ENCODE measurements around the gene RHBDL1.

Gene RHBDL1

GRCh38 chr16:667780-668518 lies 7.5 kb upstream of the RHBDL1 start, which contains the start of gene RHOT2:
Gene RHOT2, plus strand, starts transcription at chr16:668132. Its CDS starts 68 bp downstream, at chr16:668200.
- H3K27me3 ChIP-seq (ENCODE audit: control insufficient read depth, insufficient read depth, low read length) = no peaks in the 10 kb centered on the region
- no peak for DNase-seq (ENCODE audit: low read depth, low spot score)
- H3K27ac ChIP-seq (ENCODE audit: low read length) = no peak within 1 kb of the TSS
- H3K4me1 ChIP-seq (ENCODE audit: control insufficient read depth, insufficient read depth, low read length) = no peaks in the 10 kb centered on the region
- WGBS (ENCODE audit: insufficient coverage, insufficient read length) = no CpG with 5 or more reads among the region's 78 CpGs
- peaks cover 39% of the 10 kb centered on the region for H3K36me3 ChIP-seq (ENCODE audit: control insufficient read depth, insufficient read depth, low read length)
- H3K4me3 ChIP-seq (ENCODE audit: low read length) = peak within 1 kb of the TSS; percentile 97
- H3K9me3 ChIP-seq (ENCODE audit: control insufficient read depth, insufficient read depth, low read length) = no peaks in the 10 kb centered on the region

DNA sequence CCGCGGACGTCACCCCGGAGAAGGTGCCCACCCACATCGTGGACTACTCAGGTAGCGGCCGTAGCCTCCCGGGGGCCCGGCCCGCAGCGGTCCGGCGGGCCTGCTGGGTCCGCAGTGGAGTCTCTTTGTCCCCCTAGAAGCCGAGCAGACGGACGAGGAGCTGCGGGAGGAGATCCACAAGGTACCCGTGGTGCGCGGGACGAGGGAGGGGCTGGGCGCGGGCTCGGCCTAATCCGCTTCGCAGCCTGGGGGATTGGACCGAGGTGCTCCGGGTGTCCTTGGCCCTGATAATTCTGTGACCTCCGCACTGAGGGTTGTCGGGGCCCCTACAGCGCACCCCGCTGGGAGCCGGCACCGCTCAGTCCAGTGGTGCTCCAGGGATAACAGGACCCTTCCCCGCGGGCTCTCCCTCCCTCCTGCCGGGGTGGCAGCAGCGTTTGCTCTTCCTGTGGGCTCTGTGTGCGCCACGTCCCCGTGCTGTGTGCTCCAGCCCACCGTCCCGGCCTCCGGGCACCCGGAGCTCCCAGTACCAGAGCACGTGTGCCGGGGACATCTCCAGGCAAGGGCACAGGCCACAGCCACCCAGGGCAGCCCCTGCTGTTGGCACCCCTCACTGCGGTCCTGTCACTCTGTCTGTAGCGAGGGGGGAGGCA lies 6.8 kb upstream of the RHBDL1 start:
- Histone ChIP-seq H3K4me1 (ENCODE audit: control insufficient read depth, insufficient read depth, low read length) (no peaks in the 10 kb centered on the region), H3K9me3 (ENCODE audit: control insufficient read depth, insufficient read depth, low read length) (no peaks in the 10 kb centered on the region), H3K36me3 (ENCODE audit: control insufficient read depth, insufficient read depth, low read length) (peaks cover 44% of the 10 kb centered on the region), H3K27me3 (ENCODE audit: control insufficient read depth, insufficient read depth, low read length) (no peaks in the 10 kb centered on the region), H3K27ac (ENCODE audit: low read length) (no peak overlapping the region), H3K4me3 (ENCODE audit: low read length) (peak overlapping the region; percentile 97)
- no peak for DNase-seq (ENCODE audit: low read depth, low spot score)
- no CpG with 5 or more reads among the region's 50 CpGs for WGBS (ENCODE audit: insufficient coverage, insufficient read length)

- H3K4me3 ChIP-seq (ENCODE audit: low read length) = no peak overlapping the region
- no peaks in the 10 kb centered on the region for H3K27me3 ChIP-seq (ENCODE audit: control insufficient read depth, insufficient read depth, low read length)
- no CpG with 5 or more reads among the region's 13 CpGs for WGBS (ENCODE audit: insufficient coverage, insufficient read length)
- H3K4me1 ChIP-seq (ENCODE audit: control insufficient read depth, insufficient read depth, low read length) = no peaks in the 10 kb centered on the region
- no peak overlapping the region for H3K27ac ChIP-seq (ENCODE audit: low read length)
- no peak for DNase-seq (ENCODE audit: low read depth, low spot score)
- peaks cover 44% of the 10 kb centered on the region for H3K36me3 ChIP-seq (ENCODE audit: control insufficient read depth, insufficient read depth, low read length)
- H3K9me3 ChIP-seq (ENCODE audit: control insufficient read depth, insufficient read depth, low read length) = no peaks in the 10 kb centered on the region
Measured at GRCh38 chr16:669666-670065, 5.8 kb upstream of the RHBDL1 start.

DNA sequence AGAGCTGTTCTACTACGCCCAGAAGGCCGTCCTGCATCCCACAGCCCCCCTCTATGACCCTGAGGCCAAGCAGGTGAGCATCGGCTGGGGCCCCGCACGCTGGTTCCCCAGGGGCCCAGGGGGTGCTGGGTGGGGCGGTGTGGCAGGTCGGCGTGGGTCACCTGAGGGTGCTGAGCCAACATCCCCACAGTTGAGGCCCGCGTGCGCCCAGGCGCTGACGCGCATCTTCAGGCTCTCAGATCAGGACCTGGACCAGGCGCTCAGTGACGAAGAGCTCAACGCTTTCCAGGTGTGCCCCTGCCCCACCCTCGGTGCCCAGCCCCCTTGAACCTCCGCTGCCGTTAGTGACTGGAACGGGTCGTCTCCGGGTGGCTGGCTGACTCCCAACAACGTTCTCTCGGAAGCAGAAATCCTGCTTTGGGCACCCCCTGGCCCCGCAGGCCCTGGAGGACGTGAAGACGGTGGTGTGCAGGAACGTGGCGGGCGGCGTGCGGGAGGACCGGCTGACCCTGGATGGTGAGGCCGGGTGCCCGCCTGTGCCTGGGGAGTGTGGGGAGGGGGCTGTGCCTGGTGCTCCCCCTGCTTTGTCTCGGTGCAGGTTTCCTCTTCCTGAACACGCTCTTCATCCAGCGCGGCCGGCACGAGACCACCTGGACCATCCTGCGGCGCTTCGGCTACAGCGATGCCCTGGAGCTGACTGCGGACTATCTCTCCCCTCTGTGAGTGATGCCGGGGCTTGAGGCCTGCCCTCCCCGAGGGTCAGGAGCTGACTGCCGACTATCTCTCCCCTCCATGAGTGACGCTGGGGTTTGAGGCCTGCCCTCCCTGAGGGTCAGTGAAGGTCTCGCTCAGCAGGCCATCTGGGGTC lies 4.8 kb upstream of the RHBDL1 start:
- Histone ChIP-seq H3K27ac (ENCODE audit: low read length) (no peak overlapping the region), H3K4me3 (ENCODE audit: low read length) (no peak overlapping the region), H3K4me1 (ENCODE audit: control insufficient read depth, insufficient read depth, low read length) (no peaks in the 10 kb centered on the region), H3K9me3 (ENCODE audit: control insufficient read depth, insufficient read depth, low read length) (no peaks in the 10 kb centered on the region), H3K36me3 (ENCODE audit: control insufficient read depth, insufficient read depth, low read length) (peaks cover 44% of the 10 kb centered on the region), H3K27me3 (ENCODE audit: control insufficient read depth, insufficient read depth, low read length) (no peaks in the 10 kb centered on the region)
- no peak for DNase-seq (ENCODE audit: low read depth, low spot score)
- WGBS (ENCODE audit: insufficient coverage, insufficient read length) = no CpG with 5 or more reads among the region's 52 CpGs

GRCh38 chr16:671353-672131 lies 3.9 kb upstream of the RHBDL1 start:
- WGBS (ENCODE audit: insufficient coverage, insufficient read length) = no CpG with 5 or more reads among the region's 40 CpGs
- no peaks in the 10 kb centered on the region for H3K27me3 ChIP-seq (ENCODE audit: control insufficient read depth, insufficient read depth, low read length)
- H3K27ac ChIP-seq (ENCODE audit: low read length) = no peak overlapping the region
- DNase-seq (ENCODE audit: low read depth, low spot score) = no peak
- no peaks in the 10 kb centered on the region for H3K9me3 ChIP-seq (ENCODE audit: control insufficient read depth, insufficient read depth, low read length)
- peaks cover 44% of the 10 kb centered on the region for H3K36me3 ChIP-seq (ENCODE audit: control insufficient read depth, insufficient read depth, low read length)
- no peak overlapping the region for H3K4me3 ChIP-seq (ENCODE audit: low read length)
- H3K4me1 ChIP-seq (ENCODE audit: control insufficient read depth, insufficient read depth, low read length) = no peaks in the 10 kb centered on the region

- Histone ChIP-seq H3K4me3 (ENCODE audit: low read length) (no peak overlapping the region), H3K4me1 (ENCODE audit: control insufficient read depth, insufficient read depth, low read length) (peaks cover 3% of the 10 kb centered on the region; the same call in 1 of the 2 replicates), H3K27ac (ENCODE audit: low read length) (no peak overlapping the region), H3K27me3 (ENCODE audit: control insufficient read depth, insufficient read depth, low read length) (no peaks in the 10 kb centered on the region), H3K9me3 (ENCODE audit: control insufficient read depth, insufficient read depth, low read length) (no peaks in the 10 kb centered on the region), H3K36me3 (ENCODE audit: control insufficient read depth, insufficient read depth, low read length) (peaks cover 44% of the 10 kb centered on the region)
- no peak for DNase-seq (ENCODE audit: low read depth, low spot score)
- no CpG with 5 or more reads among the region's 19 CpGs for WGBS (ENCODE audit: insufficient coverage, insufficient read length)
Measured at GRCh38 chr16:672371-672770, 3.1 kb upstream of the RHBDL1 start.

DNA sequence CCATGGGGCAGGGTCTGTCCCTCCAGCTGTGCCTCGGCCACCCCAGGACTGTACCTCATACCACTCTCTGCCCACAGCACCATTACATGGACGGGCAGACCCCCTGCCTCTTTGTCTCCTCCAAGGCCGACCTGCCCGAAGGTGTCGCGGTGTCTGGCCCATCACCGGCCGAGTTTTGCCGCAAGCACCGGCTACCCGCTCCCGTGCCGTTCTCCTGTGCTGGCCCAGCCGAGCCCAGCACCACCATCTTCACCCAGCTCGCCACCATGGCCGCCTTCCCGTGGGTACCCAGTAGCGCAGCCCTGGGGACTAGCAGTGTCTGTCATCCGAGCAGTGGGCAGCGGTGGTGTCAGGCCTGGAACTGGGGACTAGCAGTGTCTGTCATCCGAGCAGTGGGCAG lies 2.6 kb upstream of the RHBDL1 start:
- WGBS (ENCODE audit: insufficient coverage, insufficient read length) = no CpG with 5 or more reads among the region's 21 CpGs
- Histone ChIP-seq H3K4me1 (ENCODE audit: control insufficient read depth, insufficient read depth, low read length) (peaks cover 3% of the 10 kb centered on the region; the same call in 1 of the 2 replicates), H3K27ac (ENCODE audit: low read length) (no peak overlapping the region), H3K27me3 (ENCODE audit: control insufficient read depth, insufficient read depth, low read length) (no peaks in the 10 kb centered on the region), H3K4me3 (ENCODE audit: low read length) (no peak overlapping the region), H3K9me3 (ENCODE audit: control insufficient read depth, insufficient read depth, low read length) (no peaks in the 10 kb centered on the region), H3K36me3 (ENCODE audit: control insufficient read depth, insufficient read depth, low read length) (peaks cover 44% of the 10 kb centered on the region)
- DNase-seq (ENCODE audit: low read depth, low spot score) = no peak

DNA sequence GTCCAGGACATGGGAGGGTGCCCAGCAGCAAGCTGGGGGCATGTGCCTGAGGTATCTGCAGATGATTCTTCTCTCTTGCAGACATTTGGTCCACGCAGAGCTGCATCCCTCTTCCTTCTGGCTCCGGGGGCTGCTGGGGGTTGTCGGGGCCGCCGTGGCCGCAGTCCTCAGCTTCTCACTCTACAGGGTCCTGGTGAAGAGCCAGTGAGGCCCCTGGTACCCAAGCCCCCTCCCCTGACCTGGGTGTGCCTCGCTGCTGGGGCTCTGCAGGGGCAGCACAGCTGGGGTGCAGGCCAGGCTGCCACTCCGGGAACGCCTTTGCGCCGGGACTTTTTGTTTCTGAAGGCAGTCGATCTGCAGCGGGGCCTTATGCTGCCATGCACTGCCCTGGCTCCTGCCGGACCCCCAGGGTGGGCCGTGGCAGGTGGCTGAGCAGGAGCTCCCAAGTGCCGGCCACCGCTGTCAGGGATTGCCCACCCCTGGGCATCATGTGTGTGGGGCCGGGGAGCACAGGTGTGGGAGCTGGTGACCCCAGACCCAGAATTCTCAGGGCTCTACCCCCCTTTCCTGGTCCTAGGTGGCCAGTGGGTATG lies 2.0 kb upstream of the RHBDL1 start:
- Histone ChIP-seq H3K4me1 (ENCODE audit: control insufficient read depth, insufficient read depth, low read length) (peaks cover 3% of the 10 kb centered on the region; the same call in 1 of the 2 replicates), H3K27me3 (ENCODE audit: control insufficient read depth, insufficient read depth, low read length) (no peaks in the 10 kb centered on the region), H3K9me3 (ENCODE audit: control insufficient read depth, insufficient read depth, low read length) (no peaks in the 10 kb centered on the region), H3K27ac (ENCODE audit: low read length) (no peak overlapping the region), H3K4me3 (ENCODE audit: low read length) (no peak overlapping the region), H3K36me3 (ENCODE audit: control insufficient read depth, insufficient read depth, low read length) (peaks cover 44% of the 10 kb centered on the region)
- DNase-seq (ENCODE audit: low read depth, low spot score) = no peak
- WGBS (ENCODE audit: insufficient coverage, insufficient read length) = no CpG with 5 or more reads among the region's 18 CpGs

DNA sequence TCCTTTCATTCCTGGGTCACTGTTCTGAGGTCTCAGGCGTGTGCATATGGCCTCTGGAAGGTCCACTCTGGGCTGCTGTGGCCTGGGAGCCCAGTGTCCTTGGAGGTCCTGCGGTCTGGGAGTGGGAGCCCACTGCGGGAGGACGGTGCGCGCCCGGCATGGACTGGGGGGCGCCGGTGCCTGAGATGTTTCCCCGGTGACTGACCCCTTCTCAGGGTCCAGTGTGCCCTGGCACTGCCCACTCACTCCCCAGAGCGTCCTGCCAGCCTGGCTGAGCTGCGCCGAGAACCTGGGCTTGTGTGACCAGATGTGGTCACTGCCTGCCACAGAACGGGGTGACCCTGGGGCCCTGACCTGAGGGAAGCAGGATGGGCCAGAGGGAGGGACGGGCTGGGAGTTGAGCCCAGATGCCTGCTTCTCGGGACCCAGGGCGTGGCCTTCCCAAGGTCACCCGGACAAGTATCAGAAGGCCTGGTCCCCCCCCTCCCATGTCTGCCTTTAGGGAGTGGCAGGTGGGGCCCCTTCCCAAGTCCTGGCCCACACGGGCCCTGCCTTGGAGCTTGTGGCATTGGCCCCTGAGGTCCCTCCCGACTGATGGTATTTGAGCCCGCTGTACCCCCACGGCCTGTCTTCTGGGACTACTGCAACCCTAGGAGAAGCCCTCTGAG lies 1.1 kb upstream of the RHBDL1 start:
- no peaks in the 10 kb centered on the region for H3K9me3 ChIP-seq (ENCODE audit: control insufficient read depth, insufficient read depth, low read length)
- H3K4me3 ChIP-seq (ENCODE audit: low read length) = no peak overlapping the region
- peaks cover 7% of the 10 kb centered on the region for H3K4me1 ChIP-seq (ENCODE audit: control insufficient read depth, insufficient read depth, low read length)
- H3K36me3 ChIP-seq (ENCODE audit: control insufficient read depth, insufficient read depth, low read length) = peaks cover 41% of the 10 kb centered on the region
- H3K27ac ChIP-seq (ENCODE audit: low read length) = no peak overlapping the region
- DNase-seq (ENCODE audit: low read depth, low spot score) = no peak
- no peaks in the 10 kb centered on the region for H3K27me3 ChIP-seq (ENCODE audit: control insufficient read depth, insufficient read depth, low read length)
- WGBS (ENCODE audit: insufficient coverage, insufficient read length) = no CpG with 5 or more reads among the region's 22 CpGs
